Fibroblast of lung (primary cell): ENCODE measurements around the gene DRD4. TPM values are rescaled to one million over a fixed set of nuclear protein-coding genes. Genes with fewer than 3 reads are reported as not detected.

Source experiments
- DNase-seq, 2 donors: peaks; one replicate each; pipeline versions ENCODE4 v3.0.0 to v3.0.0-alpha.2; 2010; ENCODE audit warnings: low read depth in 2 of 2
- H2AFZ ChIP-seq: 2 replicates; pipeline ENCODE4 v1.5.1; 2012; ENCODE audit warnings: low read length, control low read depth, inconsistent platforms
- H3K27ac ChIP-seq: 2 replicates; pipeline ENCODE4 v1.5.1; 2011; ENCODE audit warnings: low read length, control low read depth; ENCODE audit not compliant: insufficient read depth
- H3K27me3 ChIP-seq: 2 replicates; pipeline ENCODE4 v1.5.1; 2011; ENCODE audit warnings: mild to moderate bottlenecking, low read length; ENCODE audit not compliant: control insufficient read depth, insufficient read depth
- H3K36me3 ChIP-seq: 2 replicates; pipeline ENCODE4 v1.5.1; 2011; ENCODE audit warnings: low read length; ENCODE audit not compliant: control insufficient read depth, insufficient read depth
- H3K4me1 ChIP-seq: 2 replicates; pipeline ENCODE4 v1.5.1; 2011; ENCODE audit warnings: low read length; ENCODE audit not compliant: control insufficient read depth, insufficient read depth; ENCODE audit errors: extremely low read depth
- H3K4me2 ChIP-seq: 2 replicates; pipeline ENCODE4 v1.5.1; 2011; ENCODE audit warnings: low read length, control low read depth; ENCODE audit not compliant: insufficient read depth; ENCODE audit errors: extremely low read depth
- H3K4me3 ChIP-seq, 4 experiments: fragments of 200-600 bp in 1 of 4; sonication (generic) in 1 of 4; replicated peaks in 1 of 4; 2 replicates each; pipeline ENCODE4 v1.5.1; 2011 to 2016; ENCODE audit warnings: low read length in 4 of 4, low read depth in 3 of 4, mild to moderate bottlenecking in 3 of 4, control low read depth in 2 of 4, inconsistent platforms in 1 of 4, mixed read lengths in 1 of 4; ENCODE audit not compliant: insufficient read depth in 1 of 4; ENCODE audit errors: control extremely low read depth in 1 of 4
- H3K79me2 ChIP-seq: 2 replicates; pipeline ENCODE4 v1.5.1; 2012; ENCODE audit warnings: mild to moderate bottlenecking, low read length, inconsistent platforms; ENCODE audit not compliant: control insufficient read depth, insufficient read depth
- H3K9ac ChIP-seq: 2 replicates; pipeline ENCODE4 v1.5.1; 2011; ENCODE audit warnings: mild to moderate bottlenecking, low read length, control low read depth; ENCODE audit not compliant: insufficient read depth
- H3K9me3 ChIP-seq: 2 replicates; pipeline ENCODE4 v1.5.1; 2012; ENCODE audit warnings: low read depth, low read length; ENCODE audit not compliant: control insufficient read depth, insufficient read depth
- H4K20me1 ChIP-seq: 2 replicates; pipeline ENCODE4 v1.5.1; 2011; ENCODE audit warnings: low read length; ENCODE audit not compliant: control insufficient read depth, insufficient read depth; ENCODE audit errors: extremely low read depth
- EZH2 ChIP-seq: IDR thresholded peaks from 2 replicates; pipeline ENCODE4 v1.5.1; 2012; ENCODE audit warnings: low read length, control low read depth, mild to moderate bottlenecking; ENCODE audit errors: missing control alignments
- polyA plus RNA-seq, 2 donors: library from polyadenylated mRNA; depleted of rRNA in 1 of 2; stranded (reverse) in 1 of 2; unstranded in 1 of 2; fragments of >200 nt; gene quantifications; 2 replicates each; pipeline ENCODE4 v1.2.1, GENCODE V29; 2011 to 2012; ENCODE audit warnings: missing spikeins in 1 of 2
- total RNA-seq: library from RNA; depleted of rRNA; stranded (reverse); fragments of >200 nt; gene quantifications from 2 replicates; pipeline ENCODE4 v1.2.1, GENCODE V29; 2014
- TF ChIP-seq, protein P1 (sequence below), 2 donors: IDR thresholded peaks in 1 of 2; conservative IDR thresholded peaks in 1 of 2; 1 replicate in 1 of 2; 2 replicates in 1 of 2; pipeline ENCODE4 v1.5.1; 2011 to 2012; ENCODE audit warnings: low read length in 2 of 2, control low read depth in 1 of 2, inconsistent platforms in 1 of 2, low read depth in 1 of 2, mild to moderate bottlenecking in 1 of 2

DRD4 gene
- total and polyA plus RNA-seq, 2 donors (not counting 1 experiment from before 2014, with no cell fraction given) = 0.17 TPM; not detected in 1

DNA sequence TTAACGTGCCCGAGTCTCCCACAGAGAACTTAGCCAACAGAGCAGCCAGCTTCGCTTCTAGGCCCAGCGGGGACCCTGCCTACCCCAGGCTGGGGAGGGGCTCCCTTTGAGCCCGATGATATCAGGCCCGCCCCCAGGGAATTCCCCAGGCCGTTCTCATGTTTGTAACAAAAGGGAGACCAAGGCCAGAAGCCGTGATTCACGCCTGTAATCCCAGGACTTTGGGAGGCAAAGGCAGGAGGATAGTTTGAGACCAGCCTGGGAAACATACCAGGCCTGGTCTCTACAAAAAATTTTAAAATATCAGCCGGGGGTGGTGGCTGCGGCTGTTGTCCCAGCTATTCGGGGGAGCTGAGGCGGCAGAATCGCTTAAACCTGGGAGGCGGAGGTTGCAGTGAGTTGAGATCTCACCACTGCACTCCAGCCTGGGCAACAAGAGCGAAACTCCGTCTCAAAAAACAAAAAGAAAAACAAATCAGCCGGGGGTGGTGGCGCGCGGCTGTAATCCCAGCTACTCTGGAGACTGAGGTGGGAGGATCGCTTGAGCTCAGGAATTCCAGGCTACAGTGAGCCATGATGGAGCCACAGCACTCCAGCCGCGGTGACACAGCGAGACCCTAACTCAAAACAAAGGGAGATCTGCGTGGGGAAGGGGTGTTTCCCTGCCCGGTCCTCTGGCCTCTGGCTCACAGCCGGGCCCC is 1.7 kb downstream of the DRD4 start:
- H4K20me1 ChIP-seq = no peaks in the 10 kb centered on the region
- no peaks in the 10 kb centered on the region for H3K4me1 ChIP-seq
- H3K36me3 ChIP-seq = peaks cover 6% of the 10 kb centered on the region
- no peaks in the 10 kb centered on the region for H3K79me2 ChIP-seq
- H3K4me2 ChIP-seq = no peak overlapping the region
- H3K27me3 ChIP-seq = peaks cover 5% of the 10 kb centered on the region
- no peak overlapping the region for H3K4me3 ChIP-seq
- no peak overlapping the region for H3K9ac ChIP-seq
- TF ChIP-seq, protein P1, sequence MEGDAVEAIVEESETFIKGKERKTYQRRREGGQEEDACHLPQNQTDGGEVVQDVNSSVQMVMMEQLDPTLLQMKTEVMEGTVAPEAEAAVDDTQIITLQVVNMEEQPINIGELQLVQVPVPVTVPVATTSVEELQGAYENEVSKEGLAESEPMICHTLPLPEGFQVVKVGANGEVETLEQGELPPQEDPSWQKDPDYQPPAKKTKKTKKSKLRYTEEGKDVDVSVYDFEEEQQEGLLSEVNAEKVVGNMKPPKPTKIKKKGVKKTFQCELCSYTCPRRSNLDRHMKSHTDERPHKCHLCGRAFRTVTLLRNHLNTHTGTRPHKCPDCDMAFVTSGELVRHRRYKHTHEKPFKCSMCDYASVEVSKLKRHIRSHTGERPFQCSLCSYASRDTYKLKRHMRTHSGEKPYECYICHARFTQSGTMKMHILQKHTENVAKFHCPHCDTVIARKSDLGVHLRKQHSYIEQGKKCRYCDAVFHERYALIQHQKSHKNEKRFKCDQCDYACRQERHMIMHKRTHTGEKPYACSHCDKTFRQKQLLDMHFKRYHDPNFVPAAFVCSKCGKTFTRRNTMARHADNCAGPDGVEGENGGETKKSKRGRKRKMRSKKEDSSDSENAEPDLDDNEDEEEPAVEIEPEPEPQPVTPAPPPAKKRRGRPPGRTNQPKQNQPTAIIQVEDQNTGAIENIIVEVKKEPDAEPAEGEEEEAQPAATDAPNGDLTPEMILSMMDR (conservative IDR thresholded peaks at IDR 0.05 in 1 of 2, IDR thresholded peaks at IDR 0.05 in 1 of 2; ENCODE audit: low read depth in 1 of 2, low read length in 2 of 2) = no peak
- no peak for TF ChIP-seq EZH2
- DNase-seq = peak in 1 of 2 donors; percentile 15
- H2AFZ ChIP-seq = no peak overlapping the region
- no peak overlapping the region for H3K27ac ChIP-seq
- H3K9me3 ChIP-seq = no peaks in the 10 kb centered on the region

DNA sequence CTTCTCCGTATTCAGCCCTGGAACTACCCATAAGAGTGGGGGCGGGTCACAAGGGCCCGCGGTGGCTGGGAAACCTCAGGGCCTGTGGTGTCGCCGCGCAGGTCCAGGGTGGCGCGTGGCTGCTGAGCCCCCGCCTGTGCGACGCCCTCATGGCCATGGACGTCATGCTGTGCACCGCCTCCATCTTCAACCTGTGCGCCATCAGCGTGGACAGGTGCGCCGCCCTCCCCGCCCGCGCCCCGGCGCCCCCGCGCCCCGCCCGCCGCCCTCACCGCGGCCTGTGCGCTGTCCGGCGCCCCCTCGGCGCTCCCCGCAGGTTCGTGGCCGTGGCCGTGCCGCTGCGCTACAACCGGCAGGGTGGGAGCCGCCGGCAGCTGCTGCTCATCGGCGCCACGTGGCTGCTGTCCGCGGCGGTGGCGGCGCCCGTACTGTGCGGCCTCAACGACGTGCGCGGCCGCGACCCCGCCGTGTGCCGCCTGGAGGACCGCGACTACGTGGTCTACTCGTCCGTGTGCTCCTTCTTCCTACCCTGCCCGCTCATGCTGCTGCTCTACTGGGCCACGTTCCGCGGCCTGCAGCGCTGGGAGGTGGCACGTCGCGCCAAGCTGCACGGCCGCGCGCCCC is 2.4 kb downstream of the DRD4 start:
- no peak for DNase-seq
- Histone ChIP-seq H3K36me3 (peaks cover 8% of the 10 kb centered on the region), H4K20me1 (no peaks in the 10 kb centered on the region), H3K9me3 (no peaks in the 10 kb centered on the region), H3K4me1 (no peaks in the 10 kb centered on the region), H3K9ac (no peak overlapping the region), H3K27ac (no peak overlapping the region), H2AFZ (no peak overlapping the region), H3K4me2 (no peak overlapping the region), H3K79me2 (no peaks in the 10 kb centered on the region), H3K27me3 (peaks cover 5% of the 10 kb centered on the region), H3K4me3 (no peak overlapping the region)
- no peak for TF ChIP-seq EZH2
- TF ChIP-seq, protein P1 (conservative IDR thresholded peaks at IDR 0.05 in 1 of 2, IDR thresholded peaks at IDR 0.05 in 1 of 2; ENCODE audit: low read depth in 1 of 2, low read length in 2 of 2) = no peak

DNA sequence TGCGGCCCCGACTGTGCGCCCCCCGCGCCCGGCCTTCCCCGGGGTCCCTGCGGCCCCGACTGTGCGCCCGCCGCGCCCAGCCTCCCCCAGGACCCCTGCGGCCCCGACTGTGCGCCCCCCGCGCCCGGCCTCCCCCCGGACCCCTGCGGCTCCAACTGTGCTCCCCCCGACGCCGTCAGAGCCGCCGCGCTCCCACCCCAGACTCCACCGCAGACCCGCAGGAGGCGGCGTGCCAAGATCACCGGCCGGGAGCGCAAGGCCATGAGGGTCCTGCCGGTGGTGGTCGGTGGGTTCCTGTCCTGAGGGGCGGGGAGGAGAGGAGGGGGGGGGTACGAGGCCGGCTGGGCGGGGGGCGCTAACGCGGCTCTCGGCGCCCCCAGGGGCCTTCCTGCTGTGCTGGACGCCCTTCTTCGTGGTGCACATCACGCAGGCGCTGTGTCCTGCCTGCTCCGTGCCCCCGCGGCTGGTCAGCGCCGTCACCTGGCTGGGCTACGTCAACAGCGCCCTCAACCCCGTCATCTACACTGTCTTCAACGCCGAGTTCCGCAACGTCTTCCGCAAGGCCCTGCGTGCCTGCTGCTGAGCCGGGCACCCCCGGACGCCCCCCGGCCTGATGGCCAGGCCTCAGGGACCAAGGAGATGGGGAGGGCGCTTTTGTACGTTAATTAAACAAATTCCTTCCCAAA is 3.1 kb downstream of the DRD4 start:
- H3K4me2 ChIP-seq = no peak overlapping the region
- H3K36me3 ChIP-seq = peaks cover 8% of the 10 kb centered on the region
- H4K20me1 ChIP-seq = no peaks in the 10 kb centered on the region
- no peak overlapping the region for H3K27ac ChIP-seq
- H2AFZ ChIP-seq = no peak overlapping the region
- no peaks in the 10 kb centered on the region for H3K79me2 ChIP-seq
- no peak for DNase-seq
- no peaks in the 10 kb centered on the region for H3K4me1 ChIP-seq
- no peak for TF ChIP-seq EZH2
- TF ChIP-seq, protein P1 (conservative IDR thresholded peaks at IDR 0.05 in 1 of 2, IDR thresholded peaks at IDR 0.05 in 1 of 2; ENCODE audit: low read depth in 1 of 2, low read length in 2 of 2) = no peak
- peaks cover 5% of the 10 kb centered on the region for H3K27me3 ChIP-seq
- no peak overlapping the region for H3K4me3 ChIP-seq
- H3K9me3 ChIP-seq = no peaks in the 10 kb centered on the region
- no peak overlapping the region for H3K9ac ChIP-seq
